ENCODE data around the gene ZC3H8. TPM values are rescaled to one million over a fixed set of nuclear protein-coding genes. Genes with fewer than 3 reads are reported as not detected.
A peak's percentile ranks its signal among the peaks of the same experiment; 100 is the strongest.

ZC3H8 gene
- total RNA-seq, 1 donor from 2014 or later = 31.8 TPM

- H3K27me3 Mint-ChIP-seq (ENCODE audit: low read depth) = no peaks in the 10 kb centered on the region
- intact Hi-C loops (cut with micrococcal nuclease) = no loop called here
- H3K4me3 Mint-ChIP-seq (ENCODE audit: low read depth) = no peak overlapping the region
- peaks cover 6% of the 10 kb centered on the region for H3K4me1 Mint-ChIP-seq (ENCODE audit: low read depth)
- no peak for DNase-seq (ENCODE audit: low spot score)
- H3K9me3 Mint-ChIP-seq = peaks cover 43% of the 10 kb centered on the region
- peaks cover 40% of the 10 kb centered on the region for H3K36me3 Mint-ChIP-seq (ENCODE audit: low read depth)
- H3K27ac Mint-ChIP-seq = no peak overlapping the region
Measured at GRCh38 chr2:112201696-112202430, 53.0 kb downstream of the ZC3H8 start.

DNA sequence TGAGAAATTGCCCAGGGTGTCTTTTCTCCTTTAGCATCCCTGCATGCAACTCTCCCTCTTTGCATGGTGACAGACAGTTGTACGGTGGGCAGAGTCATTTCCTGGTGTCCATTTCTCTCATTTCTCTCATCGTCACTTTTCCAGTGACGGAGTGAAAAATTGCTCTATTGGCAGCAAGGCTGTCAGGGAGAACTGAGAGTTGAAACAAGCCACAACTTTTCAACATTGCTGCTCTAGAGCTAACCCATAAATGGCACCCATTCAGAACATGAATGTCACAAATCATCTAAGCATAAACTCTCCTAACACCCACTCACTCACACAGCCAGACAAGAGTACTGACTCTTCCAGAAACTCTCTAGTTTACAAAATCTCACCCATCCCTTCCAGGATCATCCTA is 55.7 kb downstream of the ZC3H8 start:
- Mint-ChIP-seq H3K4me3 (ENCODE audit: low read depth) (no peak overlapping the region), H3K36me3 (ENCODE audit: low read depth) (peaks cover 45% of the 10 kb centered on the region), H3K9me3 (peaks cover 23% of the 10 kb centered on the region), H3K27ac (no peak overlapping the region), H3K4me1 (ENCODE audit: low read depth) (peaks cover 20% of the 10 kb centered on the region), H3K27me3 (ENCODE audit: low read depth) (no peaks in the 10 kb centered on the region)
- DNase-seq (ENCODE audit: low spot score) = no peak
- intact Hi-C loops (cut with micrococcal nuclease) = no loop called here

GRCh38 chr2:112198780-112199179 is 56.1 kb downstream of the ZC3H8 start:
- intact Hi-C loops (cut with micrococcal nuclease) = no loop called here

GRCh38 chr2:112197868-112198267 is 57.0 kb downstream of the ZC3H8 start:
- H3K4me1 Mint-ChIP-seq (ENCODE audit: low read depth) = peaks cover 24% of the 10 kb centered on the region
- no peak for DNase-seq (ENCODE audit: low spot score)
- intact Hi-C loops (cut with micrococcal nuclease) = no loop called here
- H3K9me3 Mint-ChIP-seq = peaks cover 10% of the 10 kb centered on the region
- peaks cover 38% of the 10 kb centered on the region for H3K36me3 Mint-ChIP-seq (ENCODE audit: low read depth)
- H3K27me3 Mint-ChIP-seq (ENCODE audit: low read depth) = no peaks in the 10 kb centered on the region
- H3K27ac Mint-ChIP-seq = no peak overlapping the region
- H3K4me3 Mint-ChIP-seq (ENCODE audit: low read depth) = no peak overlapping the region

More at GRCh38 chr2:112198780-112199179, 56.1 kb downstream of the ZC3H8 start:
- H3K27me3 Mint-ChIP-seq (ENCODE audit: low read depth) = no peaks in the 10 kb centered on the region
- H3K4me3 Mint-ChIP-seq (ENCODE audit: low read depth) = no peak overlapping the region
- peaks cover 19% of the 10 kb centered on the region for H3K9me3 Mint-ChIP-seq
- peaks cover 44% of the 10 kb centered on the region for H3K36me3 Mint-ChIP-seq (ENCODE audit: low read depth)
- no peak overlapping the region for H3K27ac Mint-ChIP-seq
- DNase-seq (ENCODE audit: low spot score) = no peak
- peaks cover 21% of the 10 kb centered on the region for H3K4me1 Mint-ChIP-seq (ENCODE audit: low read depth)

GRCh38 chr2:112195950-112196349 is 58.9 kb downstream of the ZC3H8 start:
- Mint-ChIP-seq H3K27ac (no peak overlapping the region), H3K9me3 (peaks cover 5% of the 10 kb centered on the region), H3K27me3 (ENCODE audit: low read depth) (no peaks in the 10 kb centered on the region), H3K36me3 (ENCODE audit: low read depth) (peaks cover 35% of the 10 kb centered on the region), H3K4me3 (ENCODE audit: low read depth) (no peak overlapping the region), H3K4me1 (ENCODE audit: low read depth) (peaks cover 34% of the 10 kb centered on the region)
- no peak for DNase-seq (ENCODE audit: low spot score)
- intact Hi-C loops (cut with micrococcal nuclease) = no loop called here

- H3K4me1 Mint-ChIP-seq (ENCODE audit: low read depth) = peaks cover 38% of the 10 kb centered on the region
Measured at GRCh38 chr2:112195167-112195766, 59.6 kb downstream of the ZC3H8 start.

DNA sequence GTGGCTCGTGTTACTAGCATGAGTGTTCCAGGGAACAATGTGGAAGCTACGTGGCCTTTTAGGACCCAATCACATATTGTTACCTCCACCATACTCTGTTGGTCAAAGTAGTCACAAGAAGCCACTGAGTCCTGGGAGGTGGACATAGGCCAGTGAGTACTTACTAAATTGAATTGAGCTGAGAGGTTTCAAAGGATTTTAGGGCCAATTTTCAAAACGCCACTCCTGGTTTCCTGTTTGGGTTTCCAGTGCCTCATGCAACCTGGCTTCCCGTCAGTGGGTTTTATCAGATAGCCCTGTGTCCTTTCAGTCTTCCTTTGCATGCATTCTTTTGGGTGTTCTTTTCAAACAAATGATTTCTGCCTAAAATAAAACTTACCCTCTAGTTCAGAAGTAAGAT is 60.4 kb downstream of the ZC3H8 start:
- Mint-ChIP-seq H3K9me3 (peaks cover 2% of the 10 kb centered on the region), H3K27ac (peak overlapping the region; percentile 67), H3K4me1 (ENCODE audit: low read depth) (peaks cover 42% of the 10 kb centered on the region), H3K36me3 (ENCODE audit: low read depth) (peaks cover 38% of the 10 kb centered on the region), H3K4me3 (ENCODE audit: low read depth) (peak overlapping the region; percentile 37), H3K27me3 (ENCODE audit: low read depth) (no peaks in the 10 kb centered on the region)
- intact Hi-C loops (cut with micrococcal nuclease) = no loop called here
- DNase-seq (ENCODE audit: low spot score) = no peak

More at GRCh38 chr2:112195167-112195766, 59.6 kb downstream of the ZC3H8 start:
- Mint-ChIP-seq H3K4me3 (ENCODE audit: low read depth) (no peak overlapping the region), H3K36me3 (ENCODE audit: low read depth) (peaks cover 38% of the 10 kb centered on the region), H3K27ac (no peak overlapping the region), H3K9me3 (peaks cover 5% of the 10 kb centered on the region), H3K27me3 (ENCODE audit: low read depth) (no peaks in the 10 kb centered on the region)
- DNase-seq (ENCODE audit: low spot score) = no peak
- intact Hi-C loops (cut with micrococcal nuclease) = no loop called here

DNA sequence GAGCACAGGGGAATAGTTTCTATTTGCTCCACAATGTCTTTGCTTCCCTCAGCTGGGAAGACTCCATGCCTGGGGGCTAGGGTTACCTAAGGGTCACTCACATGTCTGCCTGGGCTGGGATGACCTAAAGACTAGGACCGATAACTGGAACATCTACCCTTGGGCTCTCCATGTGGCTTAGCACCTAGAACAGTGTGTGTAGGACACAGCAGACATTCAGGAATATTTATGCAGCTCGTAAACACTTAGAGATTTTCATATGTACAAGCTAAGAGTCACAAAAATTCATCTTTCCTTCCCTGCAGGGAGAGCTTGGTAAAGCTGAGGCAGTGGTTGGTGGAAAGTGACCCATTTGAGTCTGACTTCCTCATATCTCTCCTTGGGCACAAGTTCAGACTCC is 60.8 kb downstream of the ZC3H8 start:
- H3K4me3 Mint-ChIP-seq (ENCODE audit: low read depth) = no peak overlapping the region
- no peaks in the 10 kb centered on the region for H3K27me3 Mint-ChIP-seq (ENCODE audit: low read depth)
- no peak for DNase-seq (ENCODE audit: low spot score)
- intact Hi-C loops (cut with micrococcal nuclease) = no loop called here
- H3K36me3 Mint-ChIP-seq (ENCODE audit: low read depth) = peaks cover 39% of the 10 kb centered on the region
- H3K9me3 Mint-ChIP-seq = no peaks in the 10 kb centered on the region
- H3K4me1 Mint-ChIP-seq (ENCODE audit: low read depth) = peaks cover 42% of the 10 kb centered on the region
- peak overlapping the region; percentile 7 for H3K27ac Mint-ChIP-seq

DNA sequence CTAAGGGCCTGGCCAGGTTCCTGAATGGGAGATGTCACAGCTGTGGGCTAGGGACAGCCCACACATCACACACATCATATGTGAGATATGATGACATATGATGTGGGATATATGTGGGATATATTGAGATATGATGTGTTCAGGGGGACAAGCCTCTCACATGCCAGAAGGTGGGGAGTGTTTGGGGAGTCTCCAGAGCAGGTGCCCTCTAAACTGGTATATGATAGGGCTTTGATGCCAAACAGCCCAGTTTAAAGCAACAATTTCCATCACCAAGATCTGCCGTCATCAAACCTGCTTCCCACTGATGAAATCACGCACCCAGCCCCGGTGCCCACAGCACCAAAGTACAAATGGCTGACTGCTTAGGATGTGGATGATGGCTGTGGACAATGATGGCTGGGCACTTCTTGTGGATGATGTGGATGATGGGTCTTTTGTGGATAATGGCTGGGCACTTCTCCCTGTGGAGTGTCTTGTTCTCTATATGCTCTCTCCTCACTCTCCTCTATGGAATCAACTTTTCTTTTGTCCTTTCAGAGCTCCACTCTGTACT is 65.8 kb downstream of the ZC3H8 start:
- H3K27me3 Mint-ChIP-seq (ENCODE audit: low read depth) = no peaks in the 10 kb centered on the region
- H3K36me3 Mint-ChIP-seq (ENCODE audit: low read depth) = peaks cover 59% of the 10 kb centered on the region
- H3K27ac Mint-ChIP-seq = peak overlapping the region; percentile 98
- peak overlapping the region; percentile 4 for H3K4me3 Mint-ChIP-seq (ENCODE audit: low read depth)
- H3K4me1 Mint-ChIP-seq (ENCODE audit: low read depth) = peaks cover 62% of the 10 kb centered on the region
- no peaks in the 10 kb centered on the region for H3K9me3 Mint-ChIP-seq
- intact Hi-C loops (cut with micrococcal nuclease) = loop anchor here (2.0 to 10.0 kb wide), 5 partner anchors 37 to 393 kb away; partner anchors contain the start of genes CHCHD5, TMEM87B, TTL and ZC3H8
- DNase-seq (ENCODE audit: low spot score) = no peak

- H3K9me3 Mint-ChIP-seq = no peaks in the 10 kb centered on the region
- intact Hi-C loops (cut with micrococcal nuclease) = loop anchor here (2.0 to 10.0 kb wide), 5 partner anchors 36 to 394 kb away; partner anchors contain the start of genes CHCHD5, TMEM87B, TTL and ZC3H8
- peaks cover 70% of the 10 kb centered on the region for H3K4me1 Mint-ChIP-seq (ENCODE audit: low read depth)
- H3K27ac Mint-ChIP-seq = peak overlapping the region; percentile 98
- H3K36me3 Mint-ChIP-seq (ENCODE audit: low read depth) = peaks cover 67% of the 10 kb centered on the region
- DNase-seq (ENCODE audit: low spot score) = peak; percentile 73
- H3K4me3 Mint-ChIP-seq (ENCODE audit: low read depth) = peak overlapping the region; percentile 31
- H3K27me3 Mint-ChIP-seq (ENCODE audit: low read depth) = no peaks in the 10 kb centered on the region
Measured at GRCh38 chr2:112187805-112188596, 66.8 kb downstream of the ZC3H8 start.

GRCh38 chr2:112187046-112187715 is 67.7 kb downstream of the ZC3H8 start:
- no peak for DNase-seq (ENCODE audit: low spot score)
- Mint-ChIP-seq H3K9me3 (no peaks in the 10 kb centered on the region), H3K27ac (peak overlapping the region; percentile 98), H3K4me3 (ENCODE audit: low read depth) (peak overlapping the region; percentile 31), H3K27me3 (ENCODE audit: low read depth) (no peaks in the 10 kb centered on the region), H3K4me1 (ENCODE audit: low read depth) (peaks cover 72% of the 10 kb centered on the region), H3K36me3 (ENCODE audit: low read depth) (peaks cover 60% of the 10 kb centered on the region)
- intact Hi-C loops (cut with micrococcal nuclease) = loop anchor here (5.0 to 10.0 kb wide), 4 partner anchors 35 to 395 kb away; partner anchors contain the start of genes CHCHD5, TMEM87B and TTL

DNA sequence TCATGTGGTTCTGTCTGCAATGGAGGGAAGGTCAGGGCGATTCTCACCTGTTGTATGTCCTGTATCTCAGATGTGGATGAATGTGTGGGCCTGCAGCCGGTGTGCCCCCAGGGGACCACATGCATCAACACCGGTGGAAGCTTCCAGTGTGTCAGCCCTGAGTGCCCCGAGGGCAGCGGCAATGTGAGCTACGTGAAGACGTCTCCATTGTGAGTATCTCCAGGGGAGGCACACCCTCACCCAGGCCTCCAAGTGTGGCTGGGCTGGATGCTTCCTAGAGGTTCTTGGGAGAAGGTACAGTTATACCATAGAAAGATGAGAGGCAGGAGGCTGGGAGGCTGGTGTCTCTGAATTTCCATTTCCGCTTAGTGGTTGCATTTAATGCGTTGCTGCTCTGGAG is 69.7 kb downstream of the ZC3H8 start:
- peaks cover 48% of the 10 kb centered on the region for H3K36me3 Mint-ChIP-seq (ENCODE audit: low read depth)
- no peak overlapping the region for H3K4me3 Mint-ChIP-seq (ENCODE audit: low read depth)
- H3K27ac Mint-ChIP-seq = peak overlapping the region; percentile 72
- intact Hi-C loops (cut with micrococcal nuclease) = loop anchor here (5.0 to 10.0 kb wide), 4 partner anchors 33 to 397 kb away; partner anchors contain the start of genes CHCHD5, TMEM87B and TTL
- no peaks in the 10 kb centered on the region for H3K9me3 Mint-ChIP-seq
- H3K4me1 Mint-ChIP-seq (ENCODE audit: low read depth) = peaks cover 67% of the 10 kb centered on the region
- no peak for DNase-seq (ENCODE audit: low spot score)
- no peaks in the 10 kb centered on the region for H3K27me3 Mint-ChIP-seq (ENCODE audit: low read depth)

All from activated T-helper 2 cell treated with anti-CD3 and anti-CD28 coated beads, Interferon-gamma antibody, Interleukin-2, Interleukin-4, amounts not matched to agents 10 μg/mL and 5 μg/mL and 100 μg/mL, durations not matched to agents 14 hours and 24 hours and 36 hours (primary cell).